Gastroesophageal sphincter (tissue), 4 donors: ENCODE results near the gene TUBAL3. TPM values are rescaled to one million over a fixed set of nuclear protein-coding genes. Genes with fewer than 3 reads are reported as not detected.

ENCODE experiments used
- ATAC-seq: fragments of 150-250 bp; one replicate; pipeline ENCODE4 v1.9.1; 2016; ENCODE audit warnings: mild to moderate bottlenecking, moderate library complexity
- H3K27ac ChIP-seq, 4 donors: fragments of 200-600 bp; sonication (generic) in 3 of 4; 1 replicate in 3 of 4; 2 replicates in 1 of 4; pipeline ENCODE4 v1.5.1; 2016 to 2019
- H3K27me3 ChIP-seq: fragments of 200-600 bp; sonication (generic); one replicate; pipeline ENCODE4 v1.5.1; 2019
- H3K36me3 ChIP-seq, 2 donors: fragments of 200-600 bp; sonication (generic); one replicate each; pipeline ENCODE4 v1.5.1; 2019; ENCODE audit warnings: control low read depth in 1 of 2
- H3K4me1 ChIP-seq, 3 donors: fragments of 200-600 bp; sonication (generic); 1 replicate in 2 of 3; 2 replicates in 1 of 3; pipeline ENCODE4 v1.5.1; 2016 to 2019; ENCODE audit warnings: control low read depth in 2 of 3
- H3K4me3 ChIP-seq, 2 donors: fragments of 200-600 bp; sonication (generic); one replicate each; pipeline ENCODE4 v1.5.1; 2019; ENCODE audit warnings: mild to moderate bottlenecking in 1 of 2, moderate library complexity in 1 of 2
- H3K9me3 ChIP-seq, 3 donors: fragments of 200-600 bp; sonication (generic); one replicate each; pipeline ENCODE4 v1.5.1; 2017 to 2019; ENCODE audit warnings: control low read depth in 2 of 3
- CTCF ChIP-seq, 4 experiments: fragments of 200-600 bp in 2 of 4; fragments of 450-650 bp in 2 of 4; sonication (generic) in 1 of 4; IDR thresholded peaks; one replicate each; pipeline ENCODE4 v1.5.1; 2017 to 2019; ENCODE audit warnings: antibody characterized with exemption in 4 of 4, mild to moderate bottlenecking in 2 of 4, moderate library complexity in 2 of 4
- EP300 ChIP-seq: sonication (generic); formaldehyde crosslinking; IDR thresholded peaks from one replicate; pipeline ENCODE4 v1.6.1; 2017; ENCODE audit warnings: antibody characterized with exemption, mild to moderate bottlenecking
- POLR2A ChIP-seq, 2 donors: fragments of 450-650 bp; IDR thresholded peaks; one replicate each; pipeline ENCODE4 v1.6.1; 2017; ENCODE audit warnings: antibody characterized with exemption in 2 of 2, mild to moderate bottlenecking in 2 of 2, moderate library complexity in 1 of 2
- POLR2AphosphoS5 ChIP-seq: sonication (generic); formaldehyde crosslinking; IDR thresholded peaks from one replicate; pipeline ENCODE4 v1.6.1; 2017; ENCODE audit warnings: antibody characterized with exemption
- WGBS, 2 donors: methylation state at CpG; one replicate each; pipeline ENCODE4 v1.1.5; 2018; ENCODE audit warnings: low coverage in 1 of 2; 5-methylcytosine and 5-hydroxymethylcytosine counted together
- total RNA-seq, 4 donors: library from RNA; depleted of rRNA; stranded (reverse); fragments of >200 nt; gene quantifications; one replicate each; pipeline ENCODE4 v1.1.0, GENCODE V29; 2016

The TUBAL3 gene
- 1 to 10 TPM in 1 of 4 donors, under 1 TPM in 1, not detected in 2; 0.62 to 2.0 TPM for total RNA-seq

GRCh38 chr10:5404208-5405041, at the start of gene TUBAL3:
Gene TUBAL3 (minus strand): TSS chr10:5404828. CDS start chr10:5404792, 36 bp downstream.
- H3K27ac ChIP-seq: peak within 1 kb of the TSS in 2 of 4 donors; percentile 23 to 24
- no peaks in the 10 kb centered on the region for H3K36me3 ChIP-seq
- no peak for ATAC-seq
- no peak within 1 kb of the TSS for H3K4me3 ChIP-seq
- WGBS, 2 donors: 71 to 72% methylated on average over 5 to 8 of the region's 8 CpGs
- no peaks in the 10 kb centered on the region for H3K4me1 ChIP-seq
- TF ChIP-seq EP300 (no peak), CTCF (IDR thresholded peaks at IDR 0.05) (no peak), POLR2A (IDR thresholded peaks at IDR 0.05) (no peak), POLR2AphosphoS5 (no peak)
- H3K9me3 ChIP-seq: no peaks in the 10 kb centered on the region
- H3K27me3 ChIP-seq: no peaks in the 10 kb centered on the region

GRCh38 chr10:5453749-5454489, 49.3 kb upstream of the TUBAL3 start:
- Histone ChIP-seq H3K4me3 (no peak overlapping the region), H3K27me3 (no peaks in the 10 kb centered on the region), H3K27ac (peak overlapping the region in 1 of 4 donors; percentile 80), H3K36me3 (peaks cover 32 to 74% of the 10 kb centered on the region in 2 donors), H3K9me3 (no peaks in the 10 kb centered on the region), H3K4me1 (peaks cover 0 to 30% (median 3%) of the 10 kb centered on the region in 3 donors)
- no peak for TF ChIP-seq CTCF (IDR thresholded peaks at IDR 0.05)
- TF ChIP-seq POLR2AphosphoS5: no peak
- TF ChIP-seq EP300: no peak
- TF ChIP-seq POLR2A (IDR thresholded peaks at IDR 0.05): no peak
- 72 to 85% methylated on average over 13 of the region's 13 CpGs for WGBS, 2 donors
- no peak for ATAC-seq

GRCh38 chr10:5450605-5451384, 46.2 kb upstream of the TUBAL3 start:
- Histone ChIP-seq H3K4me3 (peak overlapping the region; percentile 62 to 98), H3K36me3 (peaks cover 27 to 42% of the 10 kb centered on the region in 2 donors), H3K9me3 (no peaks in the 10 kb centered on the region), H3K27ac (peak overlapping the region; percentile 39 to 92 (median 81)), H3K4me1 (peaks cover 0 to 35% (median 6%) of the 10 kb centered on the region in 3 donors), H3K27me3 (no peaks in the 10 kb centered on the region)
- WGBS, 2 donors: 41 to 56% methylated on average over 4 of the region's 4 CpGs
- ATAC-seq: no peak
- TF ChIP-seq POLR2A (IDR thresholded peaks at IDR 0.05): no peak
- no peak for TF ChIP-seq EP300
- TF ChIP-seq CTCF (IDR thresholded peaks at IDR 0.05): no peak
- TF ChIP-seq POLR2AphosphoS5: no peak

GRCh38 chr10:5449823-5450222, 45.2 kb upstream of the TUBAL3 start:
- TF ChIP-seq POLR2A (IDR thresholded peaks at IDR 0.05): peak in 1 of 2 donors; percentile 12
- peak in 2 of 4 experiments; percentile 52 to 54 for TF ChIP-seq CTCF (IDR thresholded peaks at IDR 0.05)
- TF ChIP-seq EP300: no peak
- peak; percentile 83 for TF ChIP-seq POLR2AphosphoS5
- ATAC-seq: peak; percentile 72
- Histone ChIP-seq H3K27ac (peak overlapping the region; percentile 72 to 92 (median 81)), H3K4me3 (peak overlapping the region; percentile 62 to 98), H3K27me3 (no peaks in the 10 kb centered on the region), H3K9me3 (no peaks in the 10 kb centered on the region), H3K4me1 (peaks cover 0 to 45% (median 9%) of the 10 kb centered on the region in 3 donors), H3K36me3 (peaks cover 24 to 33% of the 10 kb centered on the region in 2 donors)
- WGBS, 2 donors: 15 to 17% methylated on average over 2 to 8 of the region's 8 CpGs
